ENCODE data around the gene OR10J5.
"Not testable (repeated sequence)": the region's sequence is repeated elsewhere in the genome, so short reads cannot be mapped to it uniquely, and the experiment has no call there.

The OR10J5 gene

GRCh38 chr1:159535907-159536306 is at the start of gene OR10J5:
Gene OR10J5, minus strand, starts transcription at chr1:159536007. Its CDS starts 0 bp downstream, at chr1:159536007.
- DNase-seq = no peak

- DNase-seq = no peak
These were observed 48.7 kb upstream of the OR10J5 start for GRCh38 chr1:159584536-159584935.

- DNase-seq = no peak
These were observed 45.6 kb upstream of the OR10J5 start for GRCh38 chr1:159581422-159581821.

GRCh38 chr1:159580340-159580739 is 44.5 kb upstream of the OR10J5 start:
- no peak for DNase-seq

GRCh38 chr1:159577446-159577845 is 41.6 kb upstream of the OR10J5 start:
- no peak for DNase-seq

- no peak for DNase-seq
These were observed 26.9 kb upstream of the OR10J5 start for GRCh38 chr1:159562680-159563079.

GRCh38 chr1:159561497-159561896 is 25.7 kb upstream of the OR10J5 start:
- DNase-seq = no peak

GRCh38 chr1:159560599-159560998 is 24.8 kb upstream of the OR10J5 start:
- no peak for DNase-seq

- no peak for DNase-seq
These were observed 21.1 kb upstream of the OR10J5 start for GRCh38 chr1:159556931-159557369.

- DNase-seq = no peak
These were observed 18.9 kb upstream of the OR10J5 start for GRCh38 chr1:159554696-159555095.

- no peak for DNase-seq
These were observed 18.5 kb upstream of the OR10J5 start for GRCh38 chr1:159554261-159554660.

GRCh38 chr1:159548126-159548525 is 12.3 kb upstream of the OR10J5 start:
- DNase-seq = no peak

GRCh38 chr1:159532922-159533321 is 2.9 kb downstream of the OR10J5 start:
- DNase-seq = no peak

GRCh38 chr1:159524792-159525191 is 11.0 kb downstream of the OR10J5 start:
- not testable (repeated sequence) for DNase-seq

GRCh38 chr1:159510229-159510541 is 25.6 kb downstream of the OR10J5 start:
- DNase-seq = no peak

- DNase-seq = no peak
These were observed 26.2 kb downstream of the OR10J5 start for GRCh38 chr1:159509440-159510228.

- no peak for DNase-seq
These were observed 26.9 kb downstream of the OR10J5 start for GRCh38 chr1:159508951-159509350.

GRCh38 chr1:159505676-159506075 is 30.1 kb downstream of the OR10J5 start:
- no peak for DNase-seq

- no peak for DNase-seq
These were observed 34.7 kb downstream of the OR10J5 start for GRCh38 chr1:159501082-159501481.

- DNase-seq = not testable (repeated sequence)
These were observed 41.1 kb downstream of the OR10J5 start for GRCh38 chr1:159494513-159495210.

- no peak for DNase-seq
These were observed 42.5 kb downstream of the OR10J5 start for GRCh38 chr1:159493354-159493753.

GRCh38 chr1:159492575-159493323 is 43.1 kb downstream of the OR10J5 start:
- no peak for DNase-seq

Data from stimulated activated CD4-positive, alpha-beta T cell treated with anti-CD3 and anti-CD28 coated beads, Interleukin-4, amount 100 ng/mL, for 1 hour (primary cell).